SK-N-SH (cell line): ENCODE measurements around the gene C4BPB. TPM values are rescaled to one million over a fixed set of nuclear protein-coding genes. Genes with fewer than 3 reads are reported as not detected.

ENCODE experiments used
- CTCF ChIA-PET: fragments of 300-600, 350-600 bp; formaldehyde crosslinking; extraction: SDS; loops from one replicate; lab custom pipeline; 2021; lab: Yijun Ruan, JAX
- POLR2A ChIA-PET: fragments of 350-600 bp; sonication (Branson Sonifier 250); formaldehyde crosslinking; extraction: SDS; loops from one replicate; lab custom pipeline; 2020; ENCODE audit warnings: antibody characterized with exemption, inconsistent platforms; lab: Yijun Ruan, JAX
- DNase-seq: peaks from one replicate; pipeline ENCODE4 v3.0.0; 2012
- H2AFZ ChIP-seq: fragments of 200-600 bp; sonication (generic); 2 replicates; pipeline ENCODE4 v1.8.1; 2016; ENCODE audit warnings: antibody characterized with exemption, mild to moderate bottlenecking, low read depth
- H3F3A ChIP-seq: fragments of 200-600 bp; sonication (generic); replicated peaks from 2 replicates; pipeline ENCODE3; 2016; ENCODE audit warnings: antibody characterized with exemption, mild to moderate bottlenecking; ENCODE audit not compliant: insufficient read depth
- H3K27ac ChIP-seq, 2 experiments: fragments of 200-500 bp in 1 of 2; fragments of 200-600 bp in 1 of 2; sonication (Bioruptor generic) in 1 of 2; sonication (generic), shearing (Covaris generic) in 1 of 2; 2 replicates each; pipeline versions ENCODE4 v1.5.1 to v1.6.1; 2014 to 2016; ENCODE audit warnings: low read depth in 2 of 2, inconsistent platforms in 1 of 2, low read length in 1 of 2, mild to moderate bottlenecking in 1 of 2, mixed read lengths in 1 of 2
- H3K27me3 ChIP-seq: fragments of 200-600 bp; sonication (generic), shearing (Covaris generic); 2 replicates; pipeline ENCODE4 v1.6.1; 2016; ENCODE audit warnings: mixed run types; ENCODE audit not compliant: insufficient read depth
- H3K36me3 ChIP-seq, 2 experiments: fragments of 200-500 bp in 1 of 2; fragments of 200-600 bp in 1 of 2; sonication (Bioruptor generic) in 1 of 2; sonication (generic) in 1 of 2; replicated peaks in 1 of 2; 2 replicates each; pipeline versions ENCODE3 to v1.5.1; 2014 to 2016; ENCODE audit warnings: low read length in 1 of 2, mild to moderate bottlenecking in 1 of 2; ENCODE audit not compliant: insufficient read depth in 2 of 2, control insufficient read depth in 1 of 2
- H3K4me1 ChIP-seq, 2 experiments: fragments of 200-500 bp in 1 of 2; fragments of 200-600 bp in 1 of 2; sonication (Bioruptor generic) in 1 of 2; sonication (generic), shearing (Covaris generic) in 1 of 2; 2 replicates each; pipeline versions ENCODE4 v1.5.1 to v1.6.1; 2014 to 2016; ENCODE audit warnings: low read depth in 1 of 2, low read length in 1 of 2, mixed run types in 1 of 2; ENCODE audit not compliant: insufficient read depth in 2 of 2, control insufficient read depth in 1 of 2
- H3K4me2 ChIP-seq: fragments of 200-600 bp; sonication (generic), shearing (Covaris generic); 2 replicates; pipeline ENCODE4 v1.6.1; 2017; ENCODE audit warnings: mixed run types
- H3K4me3 ChIP-seq, 2 experiments: fragments of 200-500 bp in 1 of 2; fragments of 200-600 bp in 1 of 2; sonication (Bioruptor generic) in 1 of 2; sonication (generic), shearing (Covaris generic) in 1 of 2; 2 replicates each; pipeline versions ENCODE4 v1.5.1 to v1.8.1; 2014 to 2016; ENCODE audit warnings: low read depth in 2 of 2, inconsistent platforms in 1 of 2, low read length in 1 of 2, mild to moderate bottlenecking in 1 of 2, mixed read lengths in 1 of 2, moderate library complexity in 1 of 2
- H3K79me2 ChIP-seq: fragments of 200-600 bp; sonication (generic); 2 replicates; pipeline ENCODE4 v1.8.1; 2017; ENCODE audit warnings: mild to moderate bottlenecking; ENCODE audit not compliant: insufficient read depth
- H3K9ac ChIP-seq: fragments of 200-600 bp; sonication (generic); 2 replicates; pipeline ENCODE4 v1.6.1; 2017; ENCODE audit warnings: mixed run types
- H3K9me2 ChIP-seq: fragments of 200-600 bp; sonication (generic); 2 replicates; pipeline ENCODE4 v1.6.1; 2017; ENCODE audit warnings: mixed run types
- H3K9me3 ChIP-seq: fragments of 200-600 bp; sonication (generic); 2 replicates; pipeline ENCODE4 v1.6.1; 2017; ENCODE audit warnings: mixed run types, mild to moderate bottlenecking, moderate library complexity
- H4K20me1 ChIP-seq: fragments of 200-600 bp; sonication (generic); 2 replicates; pipeline ENCODE4 v1.6.1; 2017; ENCODE audit warnings: mild to moderate bottlenecking, mixed run types; ENCODE audit not compliant: insufficient read depth
- ELF1 ChIP-seq: IDR thresholded peaks from 2 replicates; pipeline ENCODE4 v1.4.0; 2012
- FOSL2 ChIP-seq: IDR thresholded peaks from 2 replicates; pipeline ENCODE4 v1.4.0; 2012; ENCODE audit warnings: low read depth, mild to moderate bottlenecking, moderate library complexity, borderline replicate concordance
- FOXJ3 ChIP-seq: sonication (generic); formaldehyde crosslinking; IDR thresholded peaks from 2 replicates; pipeline ENCODE4 v1.5.1; 2020; ENCODE audit warnings: mild to moderate bottlenecking, missing genetic modification reagents
- FOXM1 ChIP-seq: IDR thresholded peaks from 2 replicates; pipeline ENCODE4 v1.4.0; 2012; ENCODE audit warnings: low read depth, mild to moderate bottlenecking
- GABPA ChIP-seq: IDR thresholded peaks from 2 replicates; pipeline ENCODE4 v1.4.0; 2012; ENCODE audit warnings: low read depth, mild to moderate bottlenecking
- JUND ChIP-seq: IDR thresholded peaks from 2 replicates; pipeline ENCODE4 v1.4.0; 2012
- MXI1 ChIP-seq: IDR thresholded peaks from 2 replicates; pipeline ENCODE4 v1.6.1; 2012; ENCODE audit warnings: mild to moderate bottlenecking, low read depth, low read length, improper control_type of control experiment
- NFIC ChIP-seq: IDR thresholded peaks from 2 replicates; pipeline ENCODE4 v1.4.0; 2012; ENCODE audit warnings: borderline replicate concordance
- NRF1 ChIP-seq: IDR thresholded peaks from 2 replicates; pipeline ENCODE4 v1.6.1; 2012; ENCODE audit warnings: low read depth, mild to moderate bottlenecking, low read length
- PBX3 ChIP-seq: IDR thresholded peaks from 2 replicates; pipeline ENCODE4; 2012
- POLR2AphosphoS5 ChIP-seq: IDR thresholded peaks from 2 replicates; pipeline ENCODE4 v1.6.1; 2012; ENCODE audit warnings: low read depth, low read length
- RAD21 ChIP-seq: IDR thresholded peaks from 2 replicates; pipeline ENCODE4 v1.6.1; 2012; ENCODE audit warnings: mild to moderate bottlenecking, low read length
- RCOR1 ChIP-seq: fragments of 150-350 bp; IDR thresholded peaks from 2 replicates; pipeline ENCODE4 v1.6.1; 2017; ENCODE audit warnings: antibody characterized with exemption, low read length
- REST ChIP-seq: IDR thresholded peaks from 2 replicates; pipeline ENCODE4 v1.6.1; 2012; ENCODE audit warnings: mild to moderate bottlenecking, low read depth, low read length, moderate library complexity
- TCF12 ChIP-seq: IDR thresholded peaks from 2 replicates; pipeline ENCODE4 v1.4.0; 2012
- TEAD4 ChIP-seq: IDR thresholded peaks from 2 replicates; pipeline ENCODE4 v1.4.0; 2012; ENCODE audit warnings: mild to moderate bottlenecking, borderline replicate concordance; ENCODE audit not compliant: insufficient read depth
- YY1 ChIP-seq: IDR thresholded peaks from 2 replicates; pipeline ENCODE4 v1.4.0; 2012; ENCODE audit warnings: low read depth, mild to moderate bottlenecking
- ZBTB33 ChIP-seq: IDR thresholded peaks from 2 replicates; pipeline ENCODE4 v1.4.0; 2012; ENCODE audit warnings: low read depth, borderline replicate concordance
- WGBS: methylation state at CpG from one replicate; pipeline ENCODE4 v1.1.6; 2017; ENCODE audit warnings: low lambda C conversion rate; 5-methylcytosine and 5-hydroxymethylcytosine counted together
- polyA plus RNA-seq, 3 experiments: library from polyadenylated mRNA; depleted of rRNA; stranded (reverse); fragments of >200 nt; gene quantifications; 2 replicates each; pipeline ENCODE4 v1.2.3, GENCODE V29; 2012

The C4BPB gene
- polyA plus RNA-seq, 1 of the 3 experiments (the other 2 are of a cell fraction): not detected

- no peak for TF ChIP-seq ZBTB33
- TF ChIP-seq MXI1: no peak
- no peak for TF ChIP-seq RCOR1
These were observed 9.2 kb downstream of the C4BPB start (continued) for GRCh38 chr1:207097871-207098324.

GRCh38 chr1:207101720-207102119 is 13.1 kb downstream of the C4BPB start:
- H3K9ac ChIP-seq: no peak overlapping the region
- WGBS: 13% methylated on average over 1 of the region's 1 CpG
- H4K20me1 ChIP-seq: no peaks in the 10 kb centered on the region
- DNase-seq: no peak
- ChIA-PET POLR2A (no interaction called here), CTCF (no interaction called here)
- H3K9me2 ChIP-seq: no peaks in the 10 kb centered on the region
- TF ChIP-seq GABPA (no peak), ELF1 (no peak), POLR2AphosphoS5 (no peak), NFIC (no peak), YY1 (no peak), RCOR1 (no peak), TEAD4 (no peak), RAD21 (no peak), FOXJ3 (CRISPR knock-in tag) (no peak), FOXM1 (no peak), TCF12 (no peak), NRF1 (no peak), ZBTB33 (no peak), JUND (no peak)
- H3K36me3 ChIP-seq: no peaks in the 10 kb centered on the region
- no peak overlapping the region for H3K27ac ChIP-seq
- no peak overlapping the region for H2AFZ ChIP-seq
- no peaks in the 10 kb centered on the region; the same call in 1 of the 2 replicates for H3K9me3 ChIP-seq
- H3F3A ChIP-seq: no peaks in the 10 kb centered on the region
- H3K4me2 ChIP-seq: no peak overlapping the region
- H3K27me3 ChIP-seq: peaks cover 38% of the 10 kb centered on the region
- no peaks in the 10 kb centered on the region for H3K4me1 ChIP-seq
- no peak overlapping the region for H3K4me3 ChIP-seq
- no peaks in the 10 kb centered on the region for H3K79me2 ChIP-seq

DNA sequence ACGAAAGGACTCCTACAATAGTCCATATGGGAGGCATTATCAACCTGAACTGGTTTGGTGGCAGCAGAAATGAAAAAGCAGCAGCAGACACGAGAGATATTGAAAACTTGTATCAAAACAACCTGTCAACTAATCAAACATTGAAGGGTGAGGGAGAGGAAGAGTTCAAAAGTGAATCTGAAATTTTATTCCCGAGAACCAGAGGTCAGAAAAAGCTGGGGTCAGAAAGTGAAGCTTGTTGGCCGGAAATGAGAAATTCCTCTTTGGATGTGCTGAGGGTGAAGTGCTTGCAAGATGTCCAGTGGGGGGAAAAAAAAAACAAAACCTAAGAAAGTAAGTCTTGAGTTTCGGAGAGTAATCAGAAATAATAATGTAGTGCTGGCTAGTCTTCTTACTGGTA is 13.5 kb downstream of the C4BPB start:
- CTCF ChIA-PET: no interaction called here
- POLR2A ChIA-PET: no interaction called here

More for the DNA sequence above, 13.5 kb downstream of the C4BPB start:
- H3K9ac ChIP-seq: no peak overlapping the region
- no peak overlapping the region for H3K4me2 ChIP-seq
- H3K36me3 ChIP-seq: no peaks in the 10 kb centered on the region
- H4K20me1 ChIP-seq: no peaks in the 10 kb centered on the region
- H3K27ac ChIP-seq: no peak overlapping the region
- no peaks in the 10 kb centered on the region for H3K9me2 ChIP-seq
- peaks cover 42% of the 10 kb centered on the region for H3K27me3 ChIP-seq
- H2AFZ ChIP-seq: no peak overlapping the region
- H3F3A ChIP-seq: no peaks in the 10 kb centered on the region
- TF ChIP-seq ELF1 (no peak), REST (no peak), FOSL2 (no peak), RAD21 (no peak), MXI1 (no peak), FOXM1 (no peak), POLR2AphosphoS5 (no peak), PBX3 (no peak)
- TF ChIP-seq, all 33 proteins: peak for 0
- 6% methylated on average over 5 of the region's 5 CpGs for WGBS
- DNase-seq: no peak
- no peaks in the 10 kb centered on the region for H3K79me2 ChIP-seq
- H3K9me3 ChIP-seq: no peaks in the 10 kb centered on the region; the same call in 1 of the 2 replicates
- H3K4me3 ChIP-seq: no peak overlapping the region
- no peaks in the 10 kb centered on the region for H3K4me1 ChIP-seq
